HepG2 (cell line): ENCODE data around the gene TNFRSF6B. TPM values are rescaled to one million over a fixed set of nuclear protein-coding genes. Genes with fewer than 3 reads are reported as not detected.
A peak's percentile ranks its signal among the peaks of the same experiment; 100 is the strongest.

Experiments used
- ADNP ChIP-seq: sonication (generic); formaldehyde crosslinking; IDR thresholded peaks from 2 replicates; pipeline ENCODE4 v1.4.0; 2020; ENCODE audit warnings: missing genetic modification reagents
- BRD4 ChIP-seq: sonication (generic); formaldehyde crosslinking; IDR thresholded peaks from 2 replicates; pipeline ENCODE4 v1.4.0; 2020; ENCODE audit warnings: missing genetic modification reagents
- ERF ChIP-seq: IDR thresholded peaks from 2 replicates; pipeline ENCODE4 v1.6.1; 2018; ENCODE audit warnings: missing biosample characterization, missing genetic modification reagents
- HIC2 ChIP-seq: sonication (generic); formaldehyde crosslinking; IDR thresholded peaks from 2 replicates; pipeline ENCODE4 v1.9.0; 2022; ENCODE audit warnings: low read depth, missing genetic modification reagents
- MATR3 ChIP-seq: sonication (generic); formaldehyde crosslinking; IDR thresholded peaks from 2 replicates; pipeline ENCODE4 v1.4.0; 2020; ENCODE audit warnings: missing genetic modification reagents
- POGK ChIP-seq: sonication (generic); formaldehyde crosslinking; conservative IDR thresholded peaks from 2 replicates; pipeline ENCODE4 v1.8.0; 2022; ENCODE audit warnings: mild to moderate bottlenecking, moderate library complexity, missing genetic modification reagents
- SIN3B ChIP-seq: fragments of 150-350 bp; IDR thresholded peaks from 2 replicates; pipeline ENCODE4 v1.6.1; 2014; ENCODE audit warnings: low read length
- SMAD9 ChIP-seq: sonication (generic); formaldehyde crosslinking; IDR thresholded peaks from 2 replicates; pipeline ENCODE4 v1.5.1; 2020; ENCODE audit warnings: mild to moderate bottlenecking, missing genetic modification reagents
- SMARCE1 ChIP-seq: fragments of 450-650 bp; IDR thresholded peaks from 2 replicates; pipeline ENCODE4 v1.6.1; 2017; ENCODE audit warnings: borderline replicate concordance
- WIZ ChIP-seq: sonication (generic); formaldehyde crosslinking; IDR thresholded peaks from 2 replicates; pipeline ENCODE4 v1.5.1; 2020; ENCODE audit warnings: mild to moderate bottlenecking, missing genetic modification reagents
- YEATS2 ChIP-seq: sonication (generic); formaldehyde crosslinking; IDR thresholded peaks from 2 replicates; pipeline ENCODE4 v1.4.0; 2020; ENCODE audit warnings: missing genetic modification reagents, borderline replicate concordance
- ZBTB4 ChIP-seq: sonication (generic); formaldehyde crosslinking; IDR thresholded peaks from 2 replicates; pipeline ENCODE4 v1.4.0; 2020; ENCODE audit warnings: missing genetic modification reagents, mild to moderate bottlenecking, borderline replicate concordance
- ZBTB8A ChIP-seq: sonication (generic); formaldehyde crosslinking; IDR thresholded peaks from 2 replicates; pipeline ENCODE4 v1.4.0; 2020; ENCODE audit warnings: mild to moderate bottlenecking, low read depth, missing genetic modification reagents, borderline replicate concordance
- ZNF251 ChIP-seq: sonication (generic); formaldehyde crosslinking; IDR thresholded peaks from 2 replicates; pipeline ENCODE4 v1.9.0; 2021; ENCODE audit warnings: mild to moderate bottlenecking, missing genetic modification reagents
- ZNF414 ChIP-seq: sonication (generic); formaldehyde crosslinking; IDR thresholded peaks from 2 replicates; pipeline ENCODE4 v1.5.0; 2020; ENCODE audit warnings: missing genetic modification reagents
- ZNF784 ChIP-seq: sonication (generic); formaldehyde crosslinking; IDR thresholded peaks from 2 replicates; pipeline ENCODE4 v1.5.1; 2020; ENCODE audit warnings: missing genetic modification reagents, mild to moderate bottlenecking, borderline replicate concordance
- polyA plus RNA-seq, 8 experiments: library from polyadenylated mRNA; depleted of rRNA in 3 of 8; stranded (reverse) in 7 of 8; unstranded in 1 of 8; fragments of >200 nt; fragmentation: Illumina TruSeq in 4 of 8; extraction: Trizol in 4 of 8; gene quantifications; 2 replicates each; pipeline versions ENCODE4 v1.2.1 to v1.2.3, GENCODE V29; 2011 to 2016; ENCODE audit warnings: low read depth in 4 of 8, missing spikeins in 1 of 8, mixed read lengths in 1 of 8; ENCODE audit not compliant: insufficient read depth in 1 of 8
- total RNA-seq, 5 experiments: library from RNA; depleted of rRNA; stranded (reverse); fragments of >200 nt; fragmentation: Illumina TruSeq; extraction: Trizol; gene quantifications; 2 replicates each; pipeline ENCODE4 v1.2.3, GENCODE V29; 2016; ENCODE audit warnings: low read depth in 1 of 5

The TNFRSF6B gene
- total and polyA plus RNA-seq, 2 of the 13 experiments (the other 11 are each of a cell fraction or from before 2014, with no cell fraction given) = 0.24 TPM; not detected in 1

- TF ChIP-seq YEATS2 (CRISPR knock-in tag) (0 out of 2 replicates have a peak, but pooled peaks have one; percentile 1), MATR3 (CRISPR knock-in tag) (peak; percentile 20; the same call in 1 of the 2 replicates), BRD4 (no peak), ERF (CRISPR knock-in tag) (peak; percentile 8; the same call in 1 of the 2 replicates), WIZ (CRISPR knock-in tag) (no peak), ZBTB4 (CRISPR knock-in tag) (no peak), ZBTB8A (0 out of 2 replicates have a peak, but pooled peaks have one; percentile 41), ZNF784 (CRISPR knock-in tag) (0 out of 2 replicates have a peak, but pooled peaks have one; percentile 68), SMARCE1 (no peak), ZNF251 (CRISPR knock-in tag) (peak; percentile 78; the same call in 1 of the 2 replicates), SMAD9 (CRISPR knock-in tag) (no peak), ZNF414 (CRISPR knock-in tag) (peak; percentile 19; the same call in 1 of the 2 replicates), ADNP (no peak), SIN3B (no peak), POGK (peak; percentile 44; the same call in 1 of the 2 replicates), HIC2 (CRISPR knock-in tag) (peak; percentile 61)
Measured at GRCh38 chr20:63697357-63697867, 960 bp downstream of the TNFRSF6B start (continued).
